Neuronal stem cell (in vitro differentiated cells): ENCODE results near the gene HOOK1.

Source experiments
- DNase-seq: peaks from one replicate; pipeline ENCODE4 v3.0.0-alpha.2; 2013; ENCODE audit warnings: low spot score
- H2AFZ ChIP-seq: one replicate; pipeline ENCODE4 v1.6.1; 2013; ENCODE audit warnings: mild to moderate bottlenecking, low read length, inconsistent platforms
- H2AK5ac ChIP-seq: 2 replicates; pipeline ENCODE4 v1.6.1; 2013; ENCODE audit warnings: low read depth, mild to moderate bottlenecking, inconsistent platforms, low read length, moderate library complexity, mixed read lengths
- H2BK120ac ChIP-seq: 2 replicates; pipeline ENCODE4 v1.6.1; 2013; ENCODE audit warnings: low read depth, mild to moderate bottlenecking, inconsistent platforms, low read length, moderate library complexity, mixed read lengths
- H2BK12ac ChIP-seq: one replicate; pipeline ENCODE4 v1.6.1; 2013; ENCODE audit warnings: low read length, inconsistent platforms
- H2BK15ac ChIP-seq: 2 replicates; pipeline ENCODE4 v1.6.1; 2013; ENCODE audit warnings: mild to moderate bottlenecking, low read length, inconsistent platforms, mixed read lengths
- H2BK5ac ChIP-seq: one replicate; pipeline ENCODE4 v1.6.1; 2013; ENCODE audit warnings: inconsistent platforms, mild to moderate bottlenecking, low read length, moderate library complexity
- H3K14ac ChIP-seq: one replicate; pipeline ENCODE4 v1.6.1; 2013; ENCODE audit warnings: low read length, inconsistent platforms
- H3K18ac ChIP-seq: 2 replicates; pipeline ENCODE4 v1.6.1; 2013; ENCODE audit warnings: low read length, inconsistent platforms
- H3K23ac ChIP-seq: 2 replicates; pipeline ENCODE4 v1.6.1; 2013; ENCODE audit warnings: low read depth, mild to moderate bottlenecking, mixed read lengths, low read length, inconsistent platforms; ENCODE audit not compliant: poor library complexity
- H3K27ac ChIP-seq: replicated peaks from 3 replicates; pipeline ENCODE4 v1.5.1; 2013; ENCODE audit warnings: low read length, inconsistent platforms
- H3K27me3 ChIP-seq, 3 experiments: 2 replicates each; pipeline ENCODE4 v1.6.1; 2013; ENCODE audit warnings: low read length in 3 of 3, mild to moderate bottlenecking in 2 of 3, inconsistent platforms in 1 of 3, low read depth in 1 of 3, mixed read lengths in 1 of 3, moderate library complexity in 1 of 3; ENCODE audit not compliant: control insufficient read depth in 3 of 3, insufficient read depth in 3 of 3
- H3K36me3 ChIP-seq, 2 donors: replicated peaks in 1 of 2; 2 replicates each; pipeline ENCODE4 v1.6.1; 2013; ENCODE audit warnings: low read length in 2 of 2; ENCODE audit not compliant: control insufficient read depth in 2 of 2, insufficient read depth in 2 of 2
- H3K4ac ChIP-seq: 2 replicates; pipeline ENCODE4 v1.6.1; 2013; ENCODE audit warnings: inconsistent platforms, mild to moderate bottlenecking, low read length, moderate library complexity
- H3K4me1 ChIP-seq, 2 donors: 1 replicate in 1 of 2; 2 replicates in 1 of 2; pipeline ENCODE4 v1.6.1; 2013; ENCODE audit warnings: low read length in 2 of 2, low read depth in 1 of 2; ENCODE audit not compliant: control insufficient read depth in 2 of 2, insufficient read depth in 1 of 2
- H3K4me2 ChIP-seq: one replicate; pipeline ENCODE4 v1.6.1; 2013; ENCODE audit warnings: mild to moderate bottlenecking, low read length, inconsistent platforms; ENCODE audit not compliant: insufficient read depth, poor library complexity, severe bottlenecking
- H3K4me3 ChIP-seq, 2 donors: 2 replicates each; pipeline ENCODE4 v1.5.1; 2013; ENCODE audit warnings: low read length in 2 of 2, mild to moderate bottlenecking in 2 of 2, inconsistent platforms in 1 of 2, moderate library complexity in 1 of 2
- H3K79me1 ChIP-seq: one replicate; pipeline ENCODE4 v1.6.1; 2013; ENCODE audit warnings: low read depth, mild to moderate bottlenecking, inconsistent platforms, low read length, moderate library complexity
- H3K9ac ChIP-seq: one replicate; pipeline ENCODE4 v1.6.1; 2013; ENCODE audit warnings: mild to moderate bottlenecking, low read depth, low read length, inconsistent platforms; ENCODE audit not compliant: poor library complexity
- H3K9me3 ChIP-seq, 2 donors: replicated peaks in 1 of 2; 2 replicates each; pipeline versions ENCODE3 to v1.6.1; 2013; ENCODE audit warnings: low read length in 2 of 2, mild to moderate bottlenecking in 2 of 2, inconsistent platforms in 1 of 2, low read depth in 1 of 2, mixed read lengths in 1 of 2, moderate library complexity in 1 of 2; ENCODE audit not compliant: control insufficient read depth in 2 of 2, insufficient read depth in 1 of 2
- H4K8ac ChIP-seq: one replicate; pipeline ENCODE4 v1.6.1; 2013; ENCODE audit warnings: low read depth, mild to moderate bottlenecking, inconsistent platforms, low read length, moderate library complexity
- H4K91ac ChIP-seq: one replicate; pipeline ENCODE4 v1.6.1; 2013; ENCODE audit warnings: low read length, low read depth, mild to moderate bottlenecking, inconsistent platforms; ENCODE audit not compliant: poor library complexity
- WGBS, 2 donors: extraction: QIAGEN DNeasy Blood & Tissue Kit; methylation state at CpG; one replicate each; pipeline ENCODE4 v1.1.7; 2013; ENCODE audit warnings: missing lambda C conversion rate in 2 of 2, mixed read lengths in 1 of 2; ENCODE audit not compliant: insufficient read length in 2 of 2, insufficient replicate concordance in 1 of 2; ENCODE audit errors: extremely low coverage in 2 of 2; 5-methylcytosine and 5-hydroxymethylcytosine counted together

HOOK1 gene

GRCh38 chr1:59900640-59901039, 85.9 kb downstream of the HOOK1 start:
- no peak overlapping the region for H3K14ac ChIP-seq
- no peaks in the 10 kb centered on the region for H3K36me3 ChIP-seq
- no peaks in the 10 kb centered on the region for H3K9me3 ChIP-seq
- no peak overlapping the region for H3K9ac ChIP-seq
- no peak overlapping the region for H3K4ac ChIP-seq
- WGBS, 2 donors, result no CpG with 5 or more reads among the region's 2 CpGs
- H2BK120ac ChIP-seq, result no peak overlapping the region
- H2AFZ ChIP-seq, result no peak overlapping the region
- H4K8ac ChIP-seq, result no peak overlapping the region
- no peak overlapping the region for H4K91ac ChIP-seq
- H3K4me2 ChIP-seq, result no peak overlapping the region
- no peaks in the 10 kb centered on the region for H3K4me1 ChIP-seq
- no peak overlapping the region for H2BK5ac ChIP-seq
- no peak overlapping the region for H2BK15ac ChIP-seq
- H3K27ac ChIP-seq, result no peak overlapping the region
- no peaks in the 10 kb centered on the region for H3K79me1 ChIP-seq
- no peak overlapping the region for H3K23ac ChIP-seq
- no peak overlapping the region for H3K18ac ChIP-seq
- no peak overlapping the region for H2AK5ac ChIP-seq
- no peak overlapping the region for H2BK12ac ChIP-seq
- H3K4me3 ChIP-seq, result no peak overlapping the region
- no peak for DNase-seq
- no peaks in the 10 kb centered on the region for H3K27me3 ChIP-seq

- no peaks in the 10 kb centered on the region for H3K79me1 ChIP-seq
- H3K9ac ChIP-seq, result no peak overlapping the region
- no peak overlapping the region for H3K4me2 ChIP-seq
- no peak overlapping the region for H3K4ac ChIP-seq
- no peak overlapping the region for H2BK5ac ChIP-seq
- H4K8ac ChIP-seq, result no peak overlapping the region
- H3K36me3 ChIP-seq, result no peaks in the 10 kb centered on the region
- H3K27me3 ChIP-seq, result no peaks in the 10 kb centered on the region
- no peak overlapping the region for H4K91ac ChIP-seq
- no peak overlapping the region for H2BK120ac ChIP-seq
- no peak for DNase-seq
- no peak overlapping the region for H3K23ac ChIP-seq
- no CpG with 5 or more reads among the region's 1 CpG for WGBS, 2 donors
- no peaks in the 10 kb centered on the region for H3K4me1 ChIP-seq
- no peak overlapping the region for H3K4me3 ChIP-seq
- no peak overlapping the region for H3K18ac ChIP-seq
- no peak overlapping the region for H2BK12ac ChIP-seq
- no peak overlapping the region for H2AK5ac ChIP-seq
- H3K27ac ChIP-seq, result no peak overlapping the region
- no peak overlapping the region for H3K14ac ChIP-seq
- no peak overlapping the region for H2BK15ac ChIP-seq
- H3K9me3 ChIP-seq, result no peaks in the 10 kb centered on the region
- H2AFZ ChIP-seq, result no peak overlapping the region
These were observed 87.1 kb downstream of the HOOK1 start for GRCh38 chr1:59901770-59902388.

- H2AFZ ChIP-seq, result no peak overlapping the region
- no peak overlapping the region for H3K4ac ChIP-seq
- no peaks in the 10 kb centered on the region for H3K9me3 ChIP-seq
- no peak overlapping the region for H4K8ac ChIP-seq
- H3K4me3 ChIP-seq, result no peak overlapping the region
- H2AK5ac ChIP-seq, result no peak overlapping the region
- no peak overlapping the region for H3K9ac ChIP-seq
- no peak overlapping the region for H2BK12ac ChIP-seq
- WGBS, 2 donors, result no CpG with 5 or more reads among the region's 9 CpGs
- H3K27me3 ChIP-seq, result no peaks in the 10 kb centered on the region
- H3K14ac ChIP-seq, result no peak overlapping the region
- DNase-seq, result peak; percentile 12
- no peaks in the 10 kb centered on the region for H3K36me3 ChIP-seq
- H3K23ac ChIP-seq, result no peak overlapping the region
- H2BK15ac ChIP-seq, result no peak overlapping the region
- no peaks in the 10 kb centered on the region for H3K79me1 ChIP-seq
- H3K18ac ChIP-seq, result no peak overlapping the region
- no peak overlapping the region for H2BK5ac ChIP-seq
- no peak overlapping the region for H4K91ac ChIP-seq
- no peaks in the 10 kb centered on the region for H3K4me1 ChIP-seq
- H3K27ac ChIP-seq, result no peak overlapping the region
- no peak overlapping the region for H2BK120ac ChIP-seq
- H3K4me2 ChIP-seq, result no peak overlapping the region
These were observed 88.5 kb downstream of the HOOK1 start for GRCh38 chr1:59903141-59903754.

GRCh38 chr1:59906931-59907330, 92.2 kb downstream of the HOOK1 start:
- no peak for DNase-seq
- no peak overlapping the region for H2BK120ac ChIP-seq
- no peak overlapping the region for H2AK5ac ChIP-seq
- no peak overlapping the region for H3K4me2 ChIP-seq
- H3K36me3 ChIP-seq, result no peaks in the 10 kb centered on the region
- no peak overlapping the region for H3K23ac ChIP-seq
- no peak overlapping the region for H2AFZ ChIP-seq
- no peaks in the 10 kb centered on the region for H3K27me3 ChIP-seq
- H2BK12ac ChIP-seq, result no peak overlapping the region
- H4K8ac ChIP-seq, result no peak overlapping the region
- no peak overlapping the region for H2BK15ac ChIP-seq
- H3K4me1 ChIP-seq, result peaks cover 0 to 3% of the 10 kb centered on the region in 2 donors
- H2BK5ac ChIP-seq, result no peak overlapping the region
- no peak overlapping the region for H3K27ac ChIP-seq
- no peak overlapping the region for H3K9ac ChIP-seq
- no peaks in the 10 kb centered on the region for H3K79me1 ChIP-seq
- no peak overlapping the region for H3K4me3 ChIP-seq
- no CpG with 5 or more reads among the region's 2 CpGs for WGBS, 2 donors
- no peaks in the 10 kb centered on the region for H3K9me3 ChIP-seq
- H3K4ac ChIP-seq, result no peak overlapping the region
- no peak overlapping the region for H4K91ac ChIP-seq
- H3K18ac ChIP-seq, result no peak overlapping the region
- H3K14ac ChIP-seq, result no peak overlapping the region
